Testis (tissue), 3 donors: ENCODE data around the gene ZBTB7C. TPM values are rescaled to one million over a fixed set of nuclear protein-coding genes. Genes with fewer than 3 reads are reported as not detected.

Source experiments
- DNase-seq: peaks from one replicate; pipeline ENCODE4 v3.0.0-alpha.2; 2019
- H3K27ac ChIP-seq, 2 donors: fragments of 200-600 bp; sonication (generic); one replicate each; pipeline ENCODE4 v1.5.1; 2019
- H3K27me3 ChIP-seq: fragments of 200-600 bp; sonication (generic); one replicate; pipeline ENCODE4 v1.5.1; 2019
- H3K36me3 ChIP-seq: fragments of 200-600 bp; sonication (generic); one replicate; pipeline ENCODE4 v1.5.1; 2017; ENCODE audit warnings: low read depth; ENCODE audit errors: missing control alignments
- H3K4me1 ChIP-seq: fragments of 200-600 bp; sonication (generic); one replicate; pipeline ENCODE4 v1.5.1; 2019
- H3K4me3 ChIP-seq, 2 donors: fragments of 200-600 bp; sonication (generic); one replicate each; pipeline ENCODE4 v1.5.1; 2017 to 2019
- H3K9me3 ChIP-seq: fragments of 200-600 bp; sonication (generic); one replicate; pipeline ENCODE4 v1.5.1; 2017
- CTCF ChIP-seq, 3 experiments: fragments of 450-650 bp in 2 of 3; fragments of 200-600 bp in 1 of 3; sonication (generic) in 1 of 3; IDR thresholded peaks; one replicate each; pipeline ENCODE4 v1.5.1; 2016 to 2019; ENCODE audit warnings: antibody characterized with exemption in 3 of 3, mild to moderate bottlenecking in 2 of 3, moderate library complexity in 1 of 3
- POLR2A ChIP-seq: fragments of 450-650 bp; IDR thresholded peaks from one replicate; pipeline ENCODE4 v1.6.1; 2017; ENCODE audit warnings: antibody characterized with exemption, mild to moderate bottlenecking, moderate library complexity
- WGBS, 2 donors: methylation state at CpG; one replicate each; pipeline ENCODE4 v1.1.5; 2018; 5-methylcytosine and 5-hydroxymethylcytosine counted together
- intact Hi-C: fragments of 100-400 bp; cut with DNase I; formaldehyde crosslinking; loops from one replicate; pipeline ENCODE4 v1.15.1; 2023; ENCODE audit warnings: low total_unique reads
- polyA plus RNA-seq: library from polyadenylated mRNA; stranded (reverse); fragments of 350-450 nt; fragmentation: Illumina TruSeq; extraction: RNeasy Lipid Tissue Mini Kit (QIAGEN cat#74804); gene quantifications from one replicate; pipeline ENCODE4 v1.2.3, GENCODE V29; 2014; ENCODE audit warnings: low read depth, low replicate concordance; ENCODE audit not compliant: insufficient read depth
- total RNA-seq, 2 donors: library from RNA; depleted of rRNA; stranded (reverse); fragments of >200 nt; gene quantifications; one replicate each; pipeline ENCODE4 v1.2.3, GENCODE V29; 2016

ZBTB7C gene
- total and polyA plus RNA-seq, 3 donors from 2014 or later: 14.1 to 65.4 (median 42.4) TPM

- no peaks in the 10 kb centered on the region for H3K9me3 ChIP-seq
- DNase-seq: no peak
- peaks cover 5% of the 10 kb centered on the region for H3K4me1 ChIP-seq
- H3K36me3 ChIP-seq: no peaks in the 10 kb centered on the region
- no peaks in the 10 kb centered on the region for H3K27me3 ChIP-seq
- no peak overlapping the region for H3K4me3 ChIP-seq
- 91 to 92% methylated on average over 3 to 5 of the region's 5 CpGs for WGBS, 2 donors
- H3K27ac ChIP-seq: no peak overlapping the region
- intact Hi-C loops: no loop called here
- TF ChIP-seq POLR2A: no peak
- TF ChIP-seq CTCF (IDR thresholded peaks at IDR 0.05): no peak
Observed at GRCh38 chr18:48134609-48135008, 274.6 kb downstream of the ZBTB7C start.

GRCh38 chr18:48133671-48134251, 275.4 kb downstream of the ZBTB7C start:
- Histone ChIP-seq H3K36me3 (no peaks in the 10 kb centered on the region), H3K27ac (no peak overlapping the region), H3K27me3 (no peaks in the 10 kb centered on the region), H3K4me1 (peaks cover 6% of the 10 kb centered on the region), H3K4me3 (no peak overlapping the region), H3K9me3 (no peaks in the 10 kb centered on the region)
- intact Hi-C loops: no loop called here
- TF ChIP-seq CTCF (IDR thresholded peaks at IDR 0.05) (no peak), POLR2A (no peak)
- DNase-seq: no peak
- WGBS, 2 donors: 39 to 47% methylated on average over 5 of the region's 5 CpGs

- H3K9me3 ChIP-seq: no peaks in the 10 kb centered on the region
- no peaks in the 10 kb centered on the region for H3K27me3 ChIP-seq
- WGBS, 2 donors: 78 to 81% methylated on average over 5 to 6 of the region's 6 CpGs
- H3K27ac ChIP-seq: no peak overlapping the region
- no peak for DNase-seq
- H3K36me3 ChIP-seq: no peaks in the 10 kb centered on the region
- no peak overlapping the region for H3K4me3 ChIP-seq
- H3K4me1 ChIP-seq: peaks cover 8% of the 10 kb centered on the region
- TF ChIP-seq CTCF (IDR thresholded peaks at IDR 0.05) (no peak), POLR2A (no peak)
- intact Hi-C loops: no loop called here
Observed at GRCh38 chr18:48132797-48133655, 276.2 kb downstream of the ZBTB7C start.

GRCh38 chr18:48131042-48131441, 278.1 kb downstream of the ZBTB7C start:
- Histone ChIP-seq H3K27ac (no peak overlapping the region), H3K4me3 (no peak overlapping the region), H3K4me1 (peaks cover 14% of the 10 kb centered on the region), H3K9me3 (no peaks in the 10 kb centered on the region), H3K27me3 (no peaks in the 10 kb centered on the region), H3K36me3 (no peaks in the 10 kb centered on the region)
- 91 to 93% methylated on average over 9 of the region's 9 CpGs for WGBS, 2 donors
- DNase-seq: no peak
- TF ChIP-seq CTCF (IDR thresholded peaks at IDR 0.05): no peak
- TF ChIP-seq POLR2A: no peak
- intact Hi-C loops: no loop called here
